HFF-Myc (cell line): Measurements from ENCODE around the gene BAG3.
"Not testable (repeated sequence)": the region's sequence is repeated elsewhere in the genome, so short reads cannot be mapped to it uniquely, and the experiment has no call there.

Experiments used
- DNase-seq: peaks from one replicate; pipeline ENCODE4 v3.0.0-alpha.2; 2011; ENCODE audit warnings: low read depth; ENCODE audit errors: extremely low read depth
- H3K4me3 ChIP-seq: replicated peaks from 2 replicates; pipeline ENCODE4 v1.5.1; 2011; ENCODE audit warnings: low read depth, mild to moderate bottlenecking, control low read depth, low read length
- CTCF ChIP-seq: IDR thresholded peaks from 2 replicates; pipeline ENCODE4 v1.5.1; 2012; ENCODE audit warnings: mild to moderate bottlenecking, low read depth, low read length, control low read depth; ENCODE audit errors: missing control alignments

The BAG3 gene

GRCh38 chr10:119655566-119656001 is 4.4 kb downstream of the BAG3 start:
- DNase-seq = no peak
- peak overlapping the region; percentile 73 for H3K4me3 ChIP-seq
- TF ChIP-seq CTCF = no peak

- TF ChIP-seq CTCF = no peak
- H3K4me3 ChIP-seq = no peak overlapping the region
- no peak for DNase-seq
Observed at GRCh38 chr10:119656760-119657159, 5.6 kb downstream of the BAG3 start.

- no peak for TF ChIP-seq CTCF
- DNase-seq = no peak
- H3K4me3 ChIP-seq = peak overlapping the region; percentile 18
Observed at GRCh38 chr10:119657725-119658124, 6.5 kb downstream of the BAG3 start.

- peak overlapping the region; percentile 18 for H3K4me3 ChIP-seq
- TF ChIP-seq CTCF = no peak
- DNase-seq = no peak
Observed at GRCh38 chr10:119658274-119658673, 7.1 kb downstream of the BAG3 start.

- no peak overlapping the region for H3K4me3 ChIP-seq
- no peak for TF ChIP-seq CTCF
- no peak for DNase-seq
Observed at GRCh38 chr10:119659951-119660350, 8.8 kb downstream of the BAG3 start.

- not testable (repeated sequence) for DNase-seq, H3K4me3 ChIP-seq
Observed at GRCh38 chr10:119662076-119662605, 11.0 kb downstream of the BAG3 start.

- TF ChIP-seq CTCF = no peak
- H3K4me3 ChIP-seq = no peak overlapping the region
- DNase-seq = no peak
Observed at GRCh38 chr10:119663866-119664698, 12.9 kb downstream of the BAG3 start.
